Smooth muscle cell (in vitro differentiated cells): Measurements from ENCODE around the gene RALGPS1. TPM values are rescaled to one million over a fixed set of nuclear protein-coding genes. Genes with fewer than 3 reads are reported as not detected.

Experiments
- DNase-seq: peaks from one replicate; lab custom pipeline; 2025; ENCODE audit not compliant: unreplicated experiment; lab: John Stamatoyannopoulos, UW
- H2AFZ ChIP-seq: fragments of 200-600 bp; sonication (generic); 2 replicates; pipeline ENCODE4 v1.6.0; 2016; ENCODE audit warnings: antibody characterized with exemption, low read depth, mild to moderate bottlenecking
- H3F3A ChIP-seq: fragments of 200-600 bp; sonication (generic); 2 replicates; pipeline ENCODE4 v1.6.0; 2017; ENCODE audit warnings: antibody characterized with exemption, low read depth
- H3K27ac ChIP-seq: fragments of 200-600 bp; sonication (generic); 2 replicates; pipeline ENCODE4 v1.5.1; 2016; ENCODE audit warnings: low read depth, mild to moderate bottlenecking
- H3K27me3 ChIP-seq: fragments of 200-600 bp; sonication (generic); 2 replicates; pipeline ENCODE4 v1.6.1; 2016; ENCODE audit warnings: low read depth, mild to moderate bottlenecking
- H3K36me3 ChIP-seq: fragments of 200-600 bp; sonication (generic); 2 replicates; pipeline ENCODE4 v1.5.1; 2016; ENCODE audit warnings: low read depth
- H3K4me1 ChIP-seq: fragments of 200-600 bp; sonication (generic); 2 replicates; pipeline ENCODE4 v1.5.1; 2016; ENCODE audit warnings: low read depth
- H3K4me2 ChIP-seq: fragments of 200-600 bp; sonication (generic); 2 replicates; pipeline ENCODE4 v1.6.0; 2016; ENCODE audit warnings: mild to moderate bottlenecking
- H3K4me3 ChIP-seq: fragments of 200-600 bp; sonication (generic); 2 replicates; pipeline ENCODE4 v1.5.1; 2016; ENCODE audit warnings: mild to moderate bottlenecking
- H3K79me2 ChIP-seq: fragments of 200-600 bp; sonication (generic); 2 replicates; pipeline ENCODE4 v1.6.0; 2016; ENCODE audit warnings: low read depth, mild to moderate bottlenecking
- H3K9ac ChIP-seq: fragments of 200-600 bp; sonication (generic); 2 replicates; pipeline ENCODE4 v1.6.0; 2016; ENCODE audit warnings: low read depth
- H3K9me3 ChIP-seq: fragments of 200-600 bp; sonication (generic); replicated peaks from 2 replicates; pipeline ENCODE4 v1.5.1; 2016; ENCODE audit warnings: low read depth
- H4K20me1 ChIP-seq: fragments of 200-600 bp; sonication (generic); 2 replicates; pipeline ENCODE4 v1.6.0; 2016; ENCODE audit warnings: low read depth
- CTCF ChIP-seq: fragments of 200-600 bp; sonication (generic); IDR thresholded peaks from 2 replicates; pipeline ENCODE4 v1.5.1; 2017; ENCODE audit warnings: borderline replicate concordance, mild to moderate bottlenecking, antibody characterized with exemption; ENCODE audit not compliant: insufficient read depth, poor library complexity, severe bottlenecking
- WGBS: methylation state at CpG from one replicate; pipeline ENCODE4 v1.1.7; 2016; ENCODE audit warnings: low lambda C conversion rate; 5-methylcytosine and 5-hydroxymethylcytosine counted together
- polyA plus RNA-seq: library from polyadenylated mRNA; unstranded; fragments of >200 nt; fragmentation: Nextera tagmentation; extraction: Ambion mirVana; gene quantifications from 2 replicates; pipeline ENCODE4 v1.2.1, GENCODE V29; 2016
- total RNA-seq: library from RNA; depleted of rRNA; stranded (reverse); fragments of >200 nt; gene quantifications from 2 replicates; pipeline ENCODE4 v1.2.3, GENCODE V29; 2014

Gene RALGPS1
- total and polyA plus RNA-seq, 2 experiments from 2014 or later, result 2.1 to 4.0 TPM

- no peak overlapping the region for H2AFZ ChIP-seq
- H3K4me2 ChIP-seq, result no peak overlapping the region
- H4K20me1 ChIP-seq, result peaks cover 98% of the 10 kb centered on the region
- no peaks in the 10 kb centered on the region for H3K9me3 ChIP-seq
- H3K79me2 ChIP-seq, result peaks cover 60% of the 10 kb centered on the region
- no peaks in the 10 kb centered on the region for H3K27me3 ChIP-seq
- DNase-seq, result no peak
- TF ChIP-seq CTCF, result no peak
- WGBS, result 81% methylated on average over 9 of the region's 9 CpGs
- peaks cover 8% of the 10 kb centered on the region for H3F3A ChIP-seq
- H3K36me3 ChIP-seq, result no peaks in the 10 kb centered on the region
- no peak overlapping the region for H3K9ac ChIP-seq
- H3K4me1 ChIP-seq, result no peaks in the 10 kb centered on the region
- H3K4me3 ChIP-seq, result no peak overlapping the region
- no peak overlapping the region for H3K27ac ChIP-seq
Measured at GRCh38 chr9:126874546-126875314, 39.9 kb upstream of the RALGPS1 start.

- no peak for DNase-seq
- Histone ChIP-seq H3K27me3 (no peaks in the 10 kb centered on the region), H3K4me2 (no peak overlapping the region), H3K79me2 (peaks cover 55% of the 10 kb centered on the region), H3K9ac (no peak overlapping the region), H2AFZ (no peak overlapping the region), H4K20me1 (peaks cover 98% of the 10 kb centered on the region), H3K4me1 (no peaks in the 10 kb centered on the region), H3K9me3 (no peaks in the 10 kb centered on the region), H3K4me3 (no peak overlapping the region), H3K27ac (no peak overlapping the region), H3K36me3 (peaks cover 9% of the 10 kb centered on the region), H3F3A (peaks cover 8% of the 10 kb centered on the region)
- 87% methylated on average over 3 of the region's 4 CpGs for WGBS
- TF ChIP-seq CTCF, result no peak
Measured at GRCh38 chr9:126875756-126876510, 38.6 kb upstream of the RALGPS1 start.

GRCh38 chr9:126876531-126876930 lies 38.1 kb upstream of the RALGPS1 start:
- Histone ChIP-seq H2AFZ (no peak overlapping the region), H3K9me3 (no peaks in the 10 kb centered on the region), H3K27me3 (no peaks in the 10 kb centered on the region), H3K27ac (no peak overlapping the region), H3K79me2 (peaks cover 54% of the 10 kb centered on the region), H3K4me2 (no peak overlapping the region), H3F3A (peaks cover 8% of the 10 kb centered on the region), H3K4me3 (no peak overlapping the region), H3K36me3 (peaks cover 11% of the 10 kb centered on the region), H4K20me1 (peaks cover 98% of the 10 kb centered on the region), H3K4me1 (no peaks in the 10 kb centered on the region), H3K9ac (no peak overlapping the region)
- TF ChIP-seq CTCF, result no peak
- WGBS, result 96% methylated on average over 4 of the region's 4 CpGs
- no peak for DNase-seq
